Chondrocyte (in vitro differentiated cells): ENCODE data around the gene EOMES. TPM values are rescaled to one million over a fixed set of nuclear protein-coding genes. Genes with fewer than 3 reads are reported as not detected.

Experiments used
- DNase-seq: peaks from one replicate; pipeline ENCODE4 v3.0.0; 2021; ENCODE audit warnings: mixed read lengths, low spot score
- H3K27ac Mint-ChIP-seq: one replicate; pipeline ENCODE4 v1.8.0; 2021; ENCODE audit warnings: mild to moderate bottlenecking, moderate library complexity, mixed read lengths; ENCODE audit not compliant: unreplicated experiment
- H3K27me3 Mint-ChIP-seq: 2 replicates; pipeline ENCODE4 v1.8.0; 2021; ENCODE audit warnings: low read depth, mixed read lengths
- H3K36me3 Mint-ChIP-seq: 2 replicates; pipeline ENCODE4 v1.8.0; 2021; ENCODE audit warnings: low read depth, mixed read lengths
- H3K4me1 Mint-ChIP-seq: 2 replicates; pipeline ENCODE4 v1.8.0; 2021; ENCODE audit warnings: low read depth, mild to moderate bottlenecking, mixed read lengths
- H3K4me3 Mint-ChIP-seq: one replicate; pipeline ENCODE4 v1.8.0; 2021; ENCODE audit warnings: mild to moderate bottlenecking, moderate library complexity, mixed read lengths; ENCODE audit not compliant: unreplicated experiment
- H3K9me3 Mint-ChIP-seq: 2 replicates; pipeline ENCODE4 v1.8.0; 2021; ENCODE audit warnings: low read depth, mixed read lengths
- total RNA-seq: library from RNA; stranded (reverse); gene quantifications from 3 replicates; pipeline ENCODE4 v1.2.1, GENCODE V29; 2021
- TF ChIP-seq, protein P1 (sequence below): fragments of 200-600 bp; sonication (generic); IDR thresholded peaks from 2 replicates; pipeline ENCODE4 v1.5.0; 2021; ENCODE audit warnings: antibody characterized with exemption, mild to moderate bottlenecking, moderate library complexity

The EOMES gene
- total RNA-seq, 1 donor from 2014 or later, result not detected

DNA sequence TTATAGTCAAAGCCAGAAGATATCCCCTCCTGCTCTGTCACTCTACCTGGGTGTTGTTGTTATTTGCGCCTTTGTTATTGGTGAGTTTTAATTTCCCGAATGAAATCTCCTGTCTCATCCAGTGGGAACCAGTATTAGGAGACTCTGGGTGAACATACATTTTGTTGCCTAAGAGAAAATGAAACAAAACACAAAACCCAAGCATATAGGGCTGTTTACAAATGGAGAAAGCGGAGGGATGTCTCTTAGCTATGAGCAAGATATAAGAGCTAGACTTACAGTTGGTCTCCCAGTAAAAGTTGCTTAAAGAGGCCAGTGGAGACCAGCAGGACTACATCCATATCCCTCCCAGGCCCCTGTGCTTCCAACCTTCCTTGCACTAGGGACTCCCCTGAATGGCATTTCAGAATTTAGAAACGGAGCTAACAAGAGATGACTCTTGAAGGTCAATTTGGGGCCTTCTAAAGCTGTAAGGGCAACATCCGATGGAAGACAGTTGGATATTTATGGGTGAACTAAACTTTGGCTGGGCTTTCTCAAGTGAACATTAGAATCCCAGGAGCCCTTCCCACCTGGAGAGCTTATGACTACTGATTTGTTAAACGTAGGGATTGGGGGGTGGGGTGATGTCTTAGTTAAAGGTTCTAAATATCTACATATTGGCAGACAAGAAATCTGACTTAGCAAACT, 2.7 kb downstream of the EOMES start:
- DNase-seq, result no peak
- TF ChIP-seq, protein P1, sequence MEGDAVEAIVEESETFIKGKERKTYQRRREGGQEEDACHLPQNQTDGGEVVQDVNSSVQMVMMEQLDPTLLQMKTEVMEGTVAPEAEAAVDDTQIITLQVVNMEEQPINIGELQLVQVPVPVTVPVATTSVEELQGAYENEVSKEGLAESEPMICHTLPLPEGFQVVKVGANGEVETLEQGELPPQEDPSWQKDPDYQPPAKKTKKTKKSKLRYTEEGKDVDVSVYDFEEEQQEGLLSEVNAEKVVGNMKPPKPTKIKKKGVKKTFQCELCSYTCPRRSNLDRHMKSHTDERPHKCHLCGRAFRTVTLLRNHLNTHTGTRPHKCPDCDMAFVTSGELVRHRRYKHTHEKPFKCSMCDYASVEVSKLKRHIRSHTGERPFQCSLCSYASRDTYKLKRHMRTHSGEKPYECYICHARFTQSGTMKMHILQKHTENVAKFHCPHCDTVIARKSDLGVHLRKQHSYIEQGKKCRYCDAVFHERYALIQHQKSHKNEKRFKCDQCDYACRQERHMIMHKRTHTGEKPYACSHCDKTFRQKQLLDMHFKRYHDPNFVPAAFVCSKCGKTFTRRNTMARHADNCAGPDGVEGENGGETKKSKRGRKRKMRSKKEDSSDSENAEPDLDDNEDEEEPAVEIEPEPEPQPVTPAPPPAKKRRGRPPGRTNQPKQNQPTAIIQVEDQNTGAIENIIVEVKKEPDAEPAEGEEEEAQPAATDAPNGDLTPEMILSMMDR, result no peak
- Mint-ChIP-seq H3K9me3 (no peaks in the 10 kb centered on the region), H3K27me3 (peaks cover 88% of the 10 kb centered on the region), H3K36me3 (no peaks in the 10 kb centered on the region), H3K4me1 (peaks cover 38% of the 10 kb centered on the region), H3K27ac (no peak overlapping the region), H3K4me3 (no peak overlapping the region)

DNA sequence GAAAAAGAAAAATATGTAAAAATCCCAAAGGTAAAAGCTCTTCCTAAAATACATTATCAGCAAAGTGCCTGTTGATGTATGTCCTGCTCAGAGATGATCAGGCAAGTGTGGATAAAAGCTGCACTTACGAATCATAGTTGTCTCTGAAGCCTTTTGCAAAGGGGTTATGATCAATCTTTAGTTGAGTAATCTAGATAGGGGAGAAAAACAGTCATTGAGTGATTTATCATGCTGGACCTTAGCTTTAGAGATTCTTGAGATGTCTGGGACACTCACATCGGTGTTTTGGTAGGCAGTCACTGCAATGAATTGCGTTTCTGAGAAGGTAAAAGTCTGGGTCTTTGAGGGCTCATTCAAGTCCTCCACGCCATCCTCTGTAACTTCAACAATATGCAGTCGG, 3.7 kb downstream of the EOMES start:
- no peaks in the 10 kb centered on the region for H3K9me3 Mint-ChIP-seq
- H3K4me1 Mint-ChIP-seq, result peaks cover 39% of the 10 kb centered on the region
- H3K4me3 Mint-ChIP-seq, result no peak overlapping the region
- DNase-seq, result no peak
- no peak overlapping the region for H3K27ac Mint-ChIP-seq
- TF ChIP-seq, protein P1, result no peak
- peaks cover 88% of the 10 kb centered on the region for H3K27me3 Mint-ChIP-seq
- no peaks in the 10 kb centered on the region for H3K36me3 Mint-ChIP-seq

DNA sequence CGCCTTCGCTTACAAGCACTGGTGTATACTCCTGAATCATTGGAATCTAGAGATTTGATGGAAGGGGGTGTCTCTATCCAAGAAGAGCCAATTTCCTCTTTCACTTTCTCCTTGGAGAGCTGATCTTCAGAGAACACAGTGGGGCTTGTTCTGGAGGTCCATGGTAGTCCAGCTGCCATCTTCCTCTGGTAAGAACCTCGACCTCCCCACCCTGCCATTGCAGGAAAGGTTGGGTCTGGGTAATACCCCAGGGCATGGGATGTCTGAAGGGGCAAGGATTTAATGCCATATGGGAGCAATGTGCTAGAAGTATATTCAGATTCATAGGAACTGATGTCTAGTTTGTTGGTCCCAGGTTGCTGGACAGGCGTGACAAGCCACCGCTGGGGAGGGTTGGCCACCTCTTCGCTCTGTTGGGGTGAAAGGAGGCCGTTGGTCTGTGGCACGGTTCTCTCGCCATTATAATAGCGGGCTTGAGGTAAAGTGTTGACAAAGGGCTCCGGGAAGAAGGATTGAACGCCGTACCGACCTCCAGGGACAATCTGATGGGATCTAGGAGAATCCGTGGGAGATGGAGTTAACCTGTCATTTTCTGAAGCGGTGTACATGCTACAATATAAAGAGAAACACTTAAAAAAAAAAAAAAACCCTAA, 4.8 kb downstream of the EOMES start:
- Mint-ChIP-seq H3K4me3 (no peak overlapping the region), H3K4me1 (peaks cover 38% of the 10 kb centered on the region)

DNA sequence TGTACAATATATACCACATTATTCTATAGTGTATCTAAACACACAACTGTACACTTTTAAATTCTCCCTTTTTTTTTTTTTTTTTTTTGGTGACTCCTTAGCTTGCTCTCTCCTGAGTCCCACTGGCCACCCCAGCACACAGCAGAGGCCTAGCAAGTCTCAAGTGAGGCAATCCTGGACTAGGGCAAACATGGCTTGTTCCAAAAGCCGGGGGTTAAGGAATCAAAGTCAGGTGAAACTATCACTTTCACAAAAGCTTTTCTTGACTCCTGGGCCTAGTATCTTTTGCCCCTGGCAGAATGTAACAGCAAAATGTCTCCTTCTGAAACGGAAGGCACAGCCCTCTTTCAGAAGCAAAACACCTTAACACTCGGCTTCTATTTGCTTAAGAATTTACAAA, 5.8 kb downstream of the EOMES start:
- Mint-ChIP-seq H3K36me3 (no peaks in the 10 kb centered on the region), H3K9me3 (no peaks in the 10 kb centered on the region), H3K4me3 (no peak overlapping the region), H3K4me1 (peaks cover 37% of the 10 kb centered on the region), H3K27ac (no peak overlapping the region), H3K27me3 (peaks cover 86% of the 10 kb centered on the region)
- TF ChIP-seq, protein P1, result no peak
- DNase-seq, result no peak

More for the DNA sequence above, 4.8 kb downstream of the EOMES start:
- Mint-ChIP-seq H3K36me3 (no peaks in the 10 kb centered on the region), H3K27me3 (peaks cover 88% of the 10 kb centered on the region), H3K27ac (no peak overlapping the region), H3K9me3 (no peaks in the 10 kb centered on the region)
- TF ChIP-seq, protein P1, result no peak
- DNase-seq, result no peak

DNA sequence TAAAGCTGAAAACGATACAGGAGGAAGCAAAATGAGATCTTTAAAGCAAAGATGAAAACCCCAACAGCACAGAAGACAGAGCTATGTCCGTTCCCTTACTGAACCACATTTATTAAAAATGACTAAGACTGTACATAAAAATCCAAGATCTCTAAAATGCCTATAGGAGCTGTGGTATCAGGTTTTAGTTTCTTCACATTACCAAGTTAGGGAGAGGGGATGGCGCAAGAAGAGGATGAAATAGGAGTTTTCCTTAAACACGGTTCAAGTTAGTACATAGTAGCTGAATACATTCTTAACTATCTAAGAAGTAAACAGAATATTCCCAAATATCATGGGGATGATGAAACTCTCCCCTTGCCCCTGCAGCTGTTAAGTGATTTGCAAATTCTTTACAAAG, 6.3 kb downstream of the EOMES start:
- H3K27ac Mint-ChIP-seq, result no peak overlapping the region
- TF ChIP-seq, protein P1, result no peak

More for the DNA sequence above, 6.3 kb downstream of the EOMES start:
- Mint-ChIP-seq H3K27me3 (peaks cover 84% of the 10 kb centered on the region), H3K4me3 (no peak overlapping the region), H3K9me3 (no peaks in the 10 kb centered on the region), H3K4me1 (peaks cover 33% of the 10 kb centered on the region), H3K36me3 (no peaks in the 10 kb centered on the region)
- DNase-seq, result no peak
